HG03066 (cell line): ENCODE data around the gene ZSCAN22.

Experiments
- ATAC-seq: cut with Tn5 transposase; IDR thresholded peaks from one replicate; pipeline ENCODE4 v1.9.1; 2021; ENCODE audit warnings: low read depth; ENCODE audit not compliant: unreplicated experiment

ZSCAN22 gene

GRCh38 chr19:58350871-58351557, 24.2 kb downstream of the ZSCAN22 start:
- no peak for ATAC-seq

- ATAC-seq: no peak
These were observed 24.7 kb downstream of the ZSCAN22 start for GRCh38 chr19:58351558-58351878.

- ATAC-seq: no peak
These were observed 25.4 kb downstream of the ZSCAN22 start for GRCh38 chr19:58351990-58352755.

GRCh38 chr19:58352760-58353671, 26.2 kb downstream of the ZSCAN22 start, which contains the start of gene A1BG:
TSS of gene A1BG (minus strand) at chr19:58353492. CDS start at chr19:58353437, 55 bp downstream.
- ATAC-seq: no peak

- no peak for ATAC-seq
These were observed 27.1 kb downstream of the ZSCAN22 start for GRCh38 chr19:58353717-58354477.

GRCh38 chr19:58354478-58355030, 27.8 kb downstream of the ZSCAN22 start:
- ATAC-seq: no peak

GRCh38 chr19:58355215-58355796, 28.5 kb downstream of the ZSCAN22 start:
- no peak for ATAC-seq

GRCh38 chr19:58355908-58356765, 29.3 kb downstream of the ZSCAN22 start:
- ATAC-seq: no peak

GRCh38 chr19:58356766-58357480, 30.1 kb downstream of the ZSCAN22 start:
- no peak for ATAC-seq

GRCh38 chr19:58357481-58358145, 30.8 kb downstream of the ZSCAN22 start:
- ATAC-seq: no peak

GRCh38 chr19:58361900-58362271, 35.1 kb downstream of the ZSCAN22 start:
- no peak for ATAC-seq

GRCh38 chr19:58362272-58362994, 35.6 kb downstream of the ZSCAN22 start, which contains the start of gene ZNF497:
TSS of gene ZNF497 (minus strand) at chr19:58362751. CDS start at chr19:58357635, 5,116 bp downstream.
- peak; percentile 81 for ATAC-seq

GRCh38 chr19:58364146-58364545, 37.4 kb downstream of the ZSCAN22 start:
- ATAC-seq: no peak

GRCh38 chr19:58366585-58367430, 40.0 kb downstream of the ZSCAN22 start:
- ATAC-seq: no peak

GRCh38 chr19:58367698-58368454, 41.1 kb downstream of the ZSCAN22 start:
- ATAC-seq: no peak
